GM18868 (cell line): ENCODE measurements around the gene RIMBP3B.
A peak's percentile ranks its signal among the peaks of the same experiment; 100 is the strongest.
"Not testable (repeated sequence)": the region's sequence is repeated elsewhere in the genome, so short reads cannot be mapped to it uniquely, and the experiment has no call there.

Experiments used
- ATAC-seq: cut with Tn5 transposase; IDR thresholded peaks from one replicate; pipeline ENCODE4 v1.9.1; 2021; ENCODE audit warnings: mild to moderate bottlenecking, moderate library complexity; ENCODE audit not compliant: unreplicated experiment

RIMBP3B gene

GRCh38 chr22:21407792-21408191 lies 24.2 kb downstream of the RIMBP3B start:
- ATAC-seq, result not testable (repeated sequence)

GRCh38 chr22:21416375-21416774 lies 32.8 kb downstream of the RIMBP3B start:
- not testable (repeated sequence) for ATAC-seq

- ATAC-seq, result peak; percentile 82
Observed at GRCh38 chr22:21417227-21417746, 33.7 kb downstream of the RIMBP3B start, which contains the start of gene HIC2. TSS of gene HIC2 (plus strand) at chr22:21417371. CDS start at chr22:21442832, 25,461 bp downstream.

- not testable (repeated sequence) for ATAC-seq
Observed at GRCh38 chr22:21417853-21418252, 34.3 kb downstream of the RIMBP3B start.

- ATAC-seq, result not testable (repeated sequence)
Observed at GRCh38 chr22:21418974-21419638, 35.6 kb downstream of the RIMBP3B start.

GRCh38 chr22:21420180-21420763 lies 36.7 kb downstream of the RIMBP3B start:
- peak; percentile 42 for ATAC-seq

GRCh38 chr22:21424084-21424709 lies 40.6 kb downstream of the RIMBP3B start:
- ATAC-seq, result not testable (repeated sequence)

- ATAC-seq, result not testable (repeated sequence)
Observed at GRCh38 chr22:21434378-21435233, 51.1 kb downstream of the RIMBP3B start.

- not testable (repeated sequence) for ATAC-seq
Observed at GRCh38 chr22:21435998-21436810, 52.7 kb downstream of the RIMBP3B start.

GRCh38 chr22:21438013-21438412 lies 54.5 kb downstream of the RIMBP3B start:
- not testable (repeated sequence) for ATAC-seq
